Fibroblast of villous mesenchyme (primary cell): ENCODE results near the gene MCM9. TPM values are rescaled to one million over a fixed set of nuclear protein-coding genes. Genes with fewer than 3 reads are reported as not detected.

Source experiments
- DNase-seq: peaks from one replicate; pipeline ENCODE4 v3.0.0-alpha.2; 2010; ENCODE audit warnings: low read depth
- H3K4me3 ChIP-seq: 2 replicates; pipeline ENCODE4 v1.5.1; 2011; ENCODE audit warnings: low read depth, mild to moderate bottlenecking, low read length
- total RNA-seq: library from RNA; depleted of rRNA; stranded (reverse); fragments of >200 nt; gene quantifications from 2 replicates; pipeline ENCODE4 v1.2.3, GENCODE V29; 2012
- TF ChIP-seq, protein P1 (sequence below): IDR thresholded peaks from 2 replicates; pipeline ENCODE4 v1.5.1; 2012; ENCODE audit warnings: low read depth, mild to moderate bottlenecking, low read length; ENCODE audit not compliant: insufficient read depth

Gene MCM9
- total RNA-seq, 1 donor: 15.1 TPM

DNA sequence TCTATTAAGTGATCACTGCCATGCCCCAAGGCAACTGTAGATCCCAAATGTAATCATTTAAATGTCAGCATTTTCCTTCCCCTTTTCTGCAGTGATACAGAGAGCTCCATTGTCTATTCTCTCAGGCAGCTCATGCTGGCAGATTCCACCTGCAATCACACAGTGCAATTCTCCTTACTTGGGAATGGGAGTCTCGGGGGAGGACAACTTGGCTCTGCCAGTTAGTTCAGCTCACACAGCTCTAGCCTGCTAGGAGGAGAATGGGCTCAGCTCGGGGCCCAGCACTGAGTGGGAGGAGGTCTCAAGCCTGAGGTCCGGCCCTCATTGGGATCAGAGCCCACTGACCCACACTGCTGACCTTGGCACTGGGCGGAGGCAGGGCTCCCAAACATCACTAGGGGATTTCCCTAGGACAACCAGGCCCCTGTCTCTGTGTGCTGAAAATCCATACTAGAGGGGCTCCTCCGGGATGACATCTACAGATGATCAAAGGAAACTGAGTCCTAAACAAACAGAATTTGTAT lies 150.3 kb downstream of the MCM9 start:
- no peak overlapping the region for H3K4me3 ChIP-seq
- TF ChIP-seq, protein P1, sequence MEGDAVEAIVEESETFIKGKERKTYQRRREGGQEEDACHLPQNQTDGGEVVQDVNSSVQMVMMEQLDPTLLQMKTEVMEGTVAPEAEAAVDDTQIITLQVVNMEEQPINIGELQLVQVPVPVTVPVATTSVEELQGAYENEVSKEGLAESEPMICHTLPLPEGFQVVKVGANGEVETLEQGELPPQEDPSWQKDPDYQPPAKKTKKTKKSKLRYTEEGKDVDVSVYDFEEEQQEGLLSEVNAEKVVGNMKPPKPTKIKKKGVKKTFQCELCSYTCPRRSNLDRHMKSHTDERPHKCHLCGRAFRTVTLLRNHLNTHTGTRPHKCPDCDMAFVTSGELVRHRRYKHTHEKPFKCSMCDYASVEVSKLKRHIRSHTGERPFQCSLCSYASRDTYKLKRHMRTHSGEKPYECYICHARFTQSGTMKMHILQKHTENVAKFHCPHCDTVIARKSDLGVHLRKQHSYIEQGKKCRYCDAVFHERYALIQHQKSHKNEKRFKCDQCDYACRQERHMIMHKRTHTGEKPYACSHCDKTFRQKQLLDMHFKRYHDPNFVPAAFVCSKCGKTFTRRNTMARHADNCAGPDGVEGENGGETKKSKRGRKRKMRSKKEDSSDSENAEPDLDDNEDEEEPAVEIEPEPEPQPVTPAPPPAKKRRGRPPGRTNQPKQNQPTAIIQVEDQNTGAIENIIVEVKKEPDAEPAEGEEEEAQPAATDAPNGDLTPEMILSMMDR: no peak
- DNase-seq: no peak

DNA sequence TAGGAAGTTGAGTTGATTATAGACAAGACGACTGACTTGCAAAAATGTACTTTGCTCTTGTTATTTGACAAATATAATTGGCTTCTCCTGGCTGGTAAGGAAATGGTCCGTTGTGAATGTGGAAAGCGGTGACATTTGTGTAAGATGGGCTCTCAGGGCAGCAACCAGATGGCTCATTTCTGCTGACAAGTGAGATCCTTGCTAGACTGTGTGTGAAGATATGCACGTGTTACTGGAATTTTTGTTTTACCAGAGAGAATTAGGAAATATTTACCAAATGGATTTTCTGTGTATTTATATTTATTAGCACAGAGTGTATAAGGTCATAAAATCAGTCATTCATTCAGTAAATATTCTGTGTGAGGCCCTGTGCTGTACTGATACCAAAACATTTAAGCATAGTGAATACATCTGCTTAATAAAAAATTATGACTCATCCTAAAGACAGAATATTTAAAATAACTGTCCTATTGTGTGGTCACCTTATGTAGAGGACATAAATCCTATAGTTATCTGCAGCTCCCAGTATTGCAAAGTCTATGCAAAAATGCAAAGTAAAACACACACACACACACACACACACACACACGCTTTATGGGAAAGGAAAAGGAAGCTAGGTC lies 150.9 kb downstream of the MCM9 start:
- TF ChIP-seq, protein P1: no peak
- H3K4me3 ChIP-seq: no peak overlapping the region
- peak; percentile 91 for DNase-seq

DNA sequence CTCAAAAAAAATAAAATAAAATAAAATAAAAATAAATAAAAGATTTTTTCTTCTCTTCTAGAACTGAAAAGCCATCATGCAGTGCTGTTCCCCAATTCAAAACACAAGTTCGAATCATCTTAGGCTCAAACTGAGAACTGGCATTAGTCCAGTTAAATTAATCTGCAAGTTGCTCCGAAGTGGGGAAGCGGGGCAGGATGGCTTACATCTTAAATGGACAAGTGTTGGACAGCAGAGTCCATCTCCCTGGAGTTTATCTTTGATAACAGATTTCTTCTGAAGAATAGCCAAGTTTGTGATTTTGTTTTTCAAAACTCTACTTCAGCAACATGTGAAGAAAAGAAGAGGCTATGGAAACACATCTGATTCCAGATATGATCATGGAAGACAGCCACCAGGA lies 152.3 kb downstream of the MCM9 start:
- no peak overlapping the region for H3K4me3 ChIP-seq
- DNase-seq: no peak
- TF ChIP-seq, protein P1: no peak

DNA sequence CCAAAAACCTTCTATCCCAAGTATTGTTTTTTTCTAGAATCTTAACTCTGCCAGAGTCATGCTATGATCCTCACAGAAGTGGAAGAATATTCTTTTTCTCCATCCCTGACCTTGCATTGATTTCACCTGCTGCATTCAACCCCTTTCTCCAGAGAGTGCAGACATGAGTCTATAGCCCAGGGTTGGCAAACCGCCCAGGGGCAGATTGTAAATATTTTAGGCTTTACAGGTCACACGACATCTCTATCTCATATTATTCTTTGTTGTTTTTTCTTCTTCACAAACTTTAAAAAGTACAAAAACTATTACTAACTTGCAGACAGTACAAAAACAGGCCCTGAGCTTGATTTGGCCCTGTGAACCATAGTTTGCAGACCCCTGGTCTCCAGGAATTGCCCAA lies 153.1 kb downstream of the MCM9 start:
- TF ChIP-seq, protein P1: no peak
- no peak overlapping the region for H3K4me3 ChIP-seq
- peak; percentile 24 for DNase-seq

DNA sequence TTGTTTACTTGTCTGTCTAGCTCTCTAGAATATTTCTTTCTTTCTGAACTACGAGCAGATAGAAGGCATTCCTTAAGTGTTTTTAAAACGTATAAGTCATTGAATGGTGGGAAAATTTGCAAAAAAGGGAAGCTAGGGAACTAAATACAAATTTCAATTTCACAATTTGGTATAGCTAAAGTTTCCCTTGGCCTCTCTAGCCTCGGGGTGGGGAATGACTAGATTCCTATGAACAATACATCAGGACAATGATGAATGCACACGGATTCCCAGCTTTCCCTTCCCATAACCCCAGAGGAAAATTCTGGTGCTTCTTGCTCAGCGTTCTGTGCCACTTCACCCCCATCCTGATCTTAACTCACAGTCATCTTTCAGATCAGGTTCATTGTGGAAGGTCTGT lies 154.3 kb downstream of the MCM9 start:
- no peak for DNase-seq
- TF ChIP-seq, protein P1: no peak
- H3K4me3 ChIP-seq: no peak overlapping the region

DNA sequence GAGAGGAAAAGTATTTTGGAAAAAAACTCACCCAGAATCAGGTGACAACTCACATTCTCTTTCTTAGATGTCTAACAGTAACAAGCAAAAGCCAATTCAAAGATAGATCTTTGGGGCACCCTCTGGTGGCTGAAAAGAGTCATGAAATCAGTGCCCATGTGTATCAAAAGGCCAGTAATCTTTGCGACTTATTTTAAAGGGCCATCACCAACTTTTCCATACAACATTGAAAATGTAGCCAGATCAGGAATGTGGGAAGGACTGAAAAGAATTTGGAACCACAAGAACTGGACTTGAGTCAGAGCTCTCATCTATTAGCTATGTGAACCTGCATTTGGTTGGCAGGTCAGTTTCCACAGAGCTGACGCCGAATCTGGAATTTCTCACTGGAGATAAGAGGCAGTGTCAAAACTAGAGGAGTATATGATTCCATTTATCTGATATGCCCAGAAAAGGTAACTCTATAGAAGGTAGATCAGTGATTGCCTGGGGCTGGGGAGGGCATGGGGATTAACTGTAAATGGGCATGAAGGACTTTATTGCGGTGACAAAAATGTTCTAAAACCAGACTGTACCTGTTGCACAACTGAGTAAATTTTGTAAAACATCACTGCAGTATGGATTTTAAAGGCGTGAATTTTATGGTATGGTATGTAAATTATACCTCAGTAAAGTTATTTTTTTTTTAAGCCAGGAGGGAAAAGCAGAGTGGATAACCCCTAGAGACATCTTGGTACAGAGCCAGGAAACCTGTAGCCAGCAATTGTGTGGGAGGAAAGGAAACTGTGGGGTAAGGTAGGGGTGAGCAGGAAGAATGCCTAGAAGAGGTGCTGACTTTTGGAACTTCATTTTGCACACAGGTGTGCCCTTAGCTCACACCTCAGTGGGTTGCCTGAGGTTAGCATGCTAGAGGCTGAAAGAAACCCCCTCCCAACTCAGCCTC lies 158.1 kb downstream of the MCM9 start:
- H3K4me3 ChIP-seq: no peak overlapping the region
- peak; percentile 75 for DNase-seq
- TF ChIP-seq, protein P1: peak; percentile 80
